Panc1 (cell line): ENCODE measurements around the gene FRMPD4. TPM values are rescaled to one million over a fixed set of nuclear protein-coding genes. Genes with fewer than 3 reads are reported as not detected.

Source experiments
- ATAC-seq: fragments of 200-7000 bp; cut with Tn5 transposase; 2 replicates; pipeline ENCODE4 v1.9.1; 2020; ENCODE audit warnings: mild to moderate bottlenecking, moderate library complexity
- Bru-seq: library from RNA; stranded (reverse); fragments of 400-500 nt; gene quantifications from one replicate; lab custom pipeline; 2021; lab: Mats Ljungman, UMichigan
- BruChase-seq, 2 experiments: library from RNA; stranded (reverse); fragments of 400-500 nt; gene quantifications; one replicate each; lab custom pipeline; 2021; lab: Mats Ljungman, UMichigan
- BruUV-seq: library from RNA; stranded (reverse); fragments of 400-500 nt; replicated peaks from 2 replicates; lab custom pipeline; 2021; lab: Mats Ljungman, UMichigan
- CTCF ChIA-PET: fragments of 300-600 bp; sonication (Branson Sonifier 250); formaldehyde crosslinking; loops from one replicate; lab custom pipeline; 2022; ENCODE audit warnings: antibody characterized with exemption; lab: Charles Lee
- POLR2A ChIA-PET: fragments of 300-600 bp; sonication (Branson Sonifier 250); formaldehyde crosslinking; loops from one replicate; lab custom pipeline; 2022; ENCODE audit warnings: antibody characterized with exemption; lab: Charles Lee
- DNase-seq: peaks from one replicate; pipeline ENCODE4 v3.0.0-alpha.2; 2010; ENCODE audit warnings: low read depth, low spot score
- H3K27ac ChIP-seq: 2 replicates; pipeline ENCODE4 v1.5.1; 2011; ENCODE audit warnings: mild to moderate bottlenecking, low read length, inconsistent platforms
- H3K27me3 ChIP-seq: fragments of 200-500 bp; sonication (Bioruptor generic); 2 replicates; pipeline ENCODE4 v1.6.0; 2014; ENCODE audit warnings: low read length, inconsistent platforms; ENCODE audit not compliant: control insufficient read depth, insufficient read depth
- H3K36me3 ChIP-seq: fragments of 200-500 bp; sonication (Bioruptor generic); 2 replicates; pipeline ENCODE4 v1.5.1; 2014; ENCODE audit warnings: inconsistent platforms, mild to moderate bottlenecking, low read length, moderate library complexity; ENCODE audit not compliant: control insufficient read depth, insufficient read depth
- H3K4me1 ChIP-seq: 2 replicates; pipeline ENCODE4 v1.5.1; 2011; ENCODE audit warnings: inconsistent platforms, mild to moderate bottlenecking, low read length, moderate library complexity; ENCODE audit not compliant: control insufficient read depth, insufficient read depth
- H3K4me3 ChIP-seq, 2 experiments: 2 replicates each; pipeline ENCODE4 v1.5.1; 2011 to 2012; ENCODE audit warnings: low read depth in 2 of 2, low read length in 2 of 2, mild to moderate bottlenecking in 2 of 2, inconsistent platforms in 1 of 2, moderate library complexity in 1 of 2
- H3K9me3 ChIP-seq: fragments of 200-500 bp; sonication (Bioruptor generic); 2 replicates; pipeline ENCODE4 v1.5.1; 2014; ENCODE audit warnings: low read depth, mild to moderate bottlenecking, inconsistent platforms, low read length, moderate library complexity; ENCODE audit not compliant: control insufficient read depth, insufficient read depth
- CTCF ChIP-seq: fragments of 450-650 bp; IDR thresholded peaks from 2 replicates; pipeline ENCODE4 v1.5.1; 2017; ENCODE audit warnings: mild to moderate bottlenecking
- POLR2AphosphoS5 ChIP-seq: IDR thresholded peaks from 2 replicates; pipeline ENCODE4 v1.6.1; 2012; ENCODE audit warnings: mild to moderate bottlenecking, low read depth, low read length, moderate library complexity
- REST ChIP-seq, 2 experiments: IDR thresholded peaks; 2 replicates each; pipeline ENCODE4 v1.6.1; 2011 to 2012; ENCODE audit warnings: low read depth in 2 of 2, control low read depth in 1 of 2, low read length in 1 of 2, mild to moderate bottlenecking in 1 of 2, moderate library complexity in 1 of 2; ENCODE audit not compliant: insufficient read depth in 1 of 2
- SIN3A ChIP-seq: IDR thresholded peaks from 2 replicates; pipeline ENCODE4 v1.6.1; 2012; ENCODE audit warnings: low read depth, mild to moderate bottlenecking, low read length, moderate library complexity, borderline replicate concordance; ENCODE audit not compliant: insufficient read depth
- TCF7L2 ChIP-seq: IDR thresholded peaks from 2 replicates; pipeline ENCODE4 v1.6.1; 2011; ENCODE audit warnings: mild to moderate bottlenecking, low read depth, low read length, inconsistent platforms
- in situ Hi-C: cut with HindIII; loops from 2 replicates; pipeline ENCODE4 v1.10.0; 2016; ENCODE audit warnings: low sequenced_read_pairs, low pct_unique_long_range_greater_than_20kb
- intact Hi-C: fragments of 100-400 bp; cut with micrococcal nuclease; formaldehyde crosslinking; loops from one replicate; pipeline ENCODE4 v1.10.0; 2022; ENCODE audit not compliant: unreplicated experiment
- long read RNA-seq: library from polyadenylated mRNA; unstranded; transcript quantifications from one replicate; pipeline ENCODE4 v2.0.0, GENCODE V29; 2021; ENCODE audit not compliant: unreplicated experiment
- polyA plus RNA-seq: library from polyadenylated mRNA; unstranded; fragments of >200 nt; gene quantifications from one replicate; pipeline ENCODE4 v1.2.1, GENCODE V29; 2012; ENCODE audit warnings: missing spikeins; ENCODE audit not compliant: insufficient read length
- total RNA-seq: library from RNA; stranded (reverse); gene quantifications from one replicate; pipeline ENCODE4 v1.2.1, GENCODE V29; 2021; ENCODE audit not compliant: unreplicated experiment

FRMPD4 gene
- total RNA-seq, result not detected
- polyA plus RNA-seq, result not detected
- Bru-seq, nascent RNA, result percentile 1 among the genes with signal in this experiment
- percentile 4 among the genes with signal in this experiment for BruChase-seq, experiment 1, labeled RNA remaining after a 2-hour chase
- BruChase-seq, experiment 2, labeled RNA remaining after a 6-hour chase, result percentile 4 among the genes with signal in this experiment
- long read RNA-seq, result 0 reads

- peak within 1 kb of the TSS; percentile 11 to 40; a peak in 2 of 4 replicates for H3K4me3 ChIP-seq
- in situ Hi-C loops (no loop called here), intact Hi-C loops (loop anchor here (10.0 kb wide), 1 partner anchor 1736 kb away; no protein-coding TSS in a partner anchor)
- H3K27ac ChIP-seq, result no peak within 1 kb of the TSS
- no TSS peak for BruUV-seq
- ATAC-seq (no peak), DNase-seq (no peak)
- CTCF ChIA-PET, result no interaction called here
- H3K4me1 ChIP-seq, result no peaks in the 10 kb centered on the region
- no peaks in the 10 kb centered on the region for H3K9me3 ChIP-seq
- no peak for TF ChIP-seq TCF7L2
- no peak for TF ChIP-seq POLR2AphosphoS5
- no peaks in the 10 kb centered on the region for H3K36me3 ChIP-seq
- POLR2A ChIA-PET, result no interaction called here
- H3K27me3 ChIP-seq, result no peaks in the 10 kb centered on the region
Measured at GRCh38 chrX:12138361-12139313, at the start of gene FRMPD4. FRMPD4 (plus strand) TSS chrX:12138473; CDS start chrX:12138972, 499 bp downstream.

- Histone ChIP-seq H3K36me3 (no peaks in the 10 kb centered on the region), H3K27me3 (no peaks in the 10 kb centered on the region), H3K4me3 (no peak overlapping the region), H3K27ac (no peak overlapping the region), H3K4me1 (no peaks in the 10 kb centered on the region), H3K9me3 (no peaks in the 10 kb centered on the region)
- no peak for ATAC-seq
- ChIA-PET CTCF (no interaction called here), POLR2A (no interaction called here)
- TF ChIP-seq POLR2AphosphoS5, result no peak
- TF ChIP-seq REST (IDR thresholded peaks at IDR 0.05; ENCODE audit: insufficient read depth in 1 of 2, low read depth in 2 of 2, low read length in 1 of 2), result no peak
- no peak for TF ChIP-seq SIN3A
- TF ChIP-seq TCF7L2, result no peak
- no peak for TF ChIP-seq CTCF
- BruUV-seq, result no TSS peak
- no peak for DNase-seq
- in situ Hi-C loops (no loop called here), intact Hi-C loops (loop anchor here (10.0 kb wide), 1 partner anchor 615 kb away; no protein-coding TSS in a partner anchor)
Measured at GRCh38 chrX:12089740-12090139, 48.5 kb upstream of the FRMPD4 start.
